Measurements from ENCODE around the gene STXBP5.
A peak's percentile ranks its signal among the peaks of the same experiment; 100 is the strongest.

- TF ChIP-seq CTCF (IDR thresholded peaks at IDR 0.05) (peak; percentile 41), EZH2 (IDR thresholded peaks at IDR 0.05; ENCODE audit: borderline replicate concordance, insufficient read depth, low read depth, low read length, poor library complexity, severe bottlenecking) (no peak)
Measured at GRCh38 chr6:147222160-147222838, 18.1 kb downstream of the STXBP5 start.
